Large intestine (tissue), 3 donors: ENCODE measurements around the gene HOXD4. TPM values are rescaled to one million over a fixed set of nuclear protein-coding genes. Genes with fewer than 3 reads are reported as not detected.

ENCODE experiments used
- DNase-seq, 2 donors: peaks; one replicate each; pipeline versions ENCODE4 v3.0.0 to v3.0.0-alpha.2; 2013
- H3K27ac ChIP-seq: one replicate; pipeline ENCODE4 v1.5.1; 2013; ENCODE audit warnings: low read length
- H3K27me3 ChIP-seq: 2 replicates; pipeline ENCODE4 v1.6.1; 2013; ENCODE audit warnings: low read length; ENCODE audit not compliant: control insufficient read depth, insufficient read depth
- H3K36me3 ChIP-seq: 2 replicates; pipeline ENCODE4 v1.6.1; 2013; ENCODE audit warnings: low read length; ENCODE audit not compliant: control insufficient read depth, insufficient read depth
- H3K4me1 ChIP-seq: one replicate; pipeline ENCODE4 v1.6.1; 2013; ENCODE audit warnings: low read length; ENCODE audit not compliant: control insufficient read depth, insufficient read depth
- H3K4me3 ChIP-seq: one replicate; pipeline ENCODE4 v1.5.1; 2013; ENCODE audit warnings: low read length
- H3K9me3 ChIP-seq: one replicate; pipeline ENCODE4 v1.6.1; 2013; ENCODE audit warnings: mild to moderate bottlenecking, low read depth, low read length, moderate library complexity; ENCODE audit not compliant: control insufficient read depth
- WGBS: methylation state at CpG from one replicate; pipeline ENCODE4 v1.1.5; 2013; ENCODE audit warnings: low lambda C conversion rate; ENCODE audit not compliant: insufficient coverage; 5-methylcytosine and 5-hydroxymethylcytosine counted together
- polyA plus RNA-seq: library from polyadenylated mRNA; unstranded; fragments of 120-200 nt; gene quantifications from one replicate; pipeline ENCODE4 v1.2.1, GENCODE V29; 2013

Gene HOXD4
- polyA plus RNA-seq, 1 donor, result 4.9 TPM

DNA sequence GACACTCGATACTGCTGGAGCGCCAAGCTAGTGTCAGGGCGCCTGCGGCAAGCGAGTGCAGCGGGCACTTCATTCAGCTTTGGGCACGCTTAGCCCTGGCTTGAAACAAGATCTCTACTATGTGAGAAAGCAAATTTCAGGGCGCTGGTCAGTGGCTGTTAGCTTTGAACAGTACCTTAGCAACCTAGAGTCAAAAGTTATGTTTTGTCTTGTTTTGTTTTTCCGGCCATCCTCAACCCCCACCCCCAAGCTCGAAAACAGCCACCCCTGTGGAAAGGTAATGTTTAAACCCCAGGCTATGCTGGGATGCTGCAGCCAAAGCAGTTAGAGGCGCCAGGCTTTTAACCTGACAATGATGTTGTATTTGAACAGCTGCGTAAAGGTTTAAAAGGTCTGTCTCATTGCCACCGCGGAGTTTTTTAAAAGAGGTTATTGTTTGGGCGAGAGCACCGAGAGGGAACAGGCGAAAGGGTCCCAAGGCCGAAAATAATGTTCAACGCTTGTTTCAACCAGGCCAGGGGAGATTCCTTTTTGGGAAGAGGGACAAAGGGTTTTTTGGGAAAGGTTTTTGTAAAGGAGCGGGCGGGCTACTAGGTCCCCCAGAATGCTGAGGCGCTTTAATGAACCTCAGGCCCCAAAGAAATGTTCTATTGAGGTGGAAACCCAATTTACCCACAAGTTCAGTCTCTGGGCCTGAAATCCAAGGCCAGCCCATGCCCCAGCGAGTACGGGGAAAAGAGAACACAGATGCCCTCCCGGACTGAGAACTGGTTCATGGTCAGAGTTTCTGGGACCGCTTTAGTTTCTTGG is 37.0 kb upstream of the HOXD4 start:
- H3K36me3 ChIP-seq, result no peaks in the 10 kb centered on the region
- no peak overlapping the region for H3K27ac ChIP-seq
- H3K4me3 ChIP-seq, result no peak overlapping the region
- no CpG with 5 or more reads among the region's 26 CpGs for WGBS
- no peaks in the 10 kb centered on the region for H3K4me1 ChIP-seq
- peaks cover 100% of the 10 kb centered on the region for H3K27me3 ChIP-seq
- no peak for DNase-seq
- H3K9me3 ChIP-seq, result peaks cover 29% of the 10 kb centered on the region

DNA sequence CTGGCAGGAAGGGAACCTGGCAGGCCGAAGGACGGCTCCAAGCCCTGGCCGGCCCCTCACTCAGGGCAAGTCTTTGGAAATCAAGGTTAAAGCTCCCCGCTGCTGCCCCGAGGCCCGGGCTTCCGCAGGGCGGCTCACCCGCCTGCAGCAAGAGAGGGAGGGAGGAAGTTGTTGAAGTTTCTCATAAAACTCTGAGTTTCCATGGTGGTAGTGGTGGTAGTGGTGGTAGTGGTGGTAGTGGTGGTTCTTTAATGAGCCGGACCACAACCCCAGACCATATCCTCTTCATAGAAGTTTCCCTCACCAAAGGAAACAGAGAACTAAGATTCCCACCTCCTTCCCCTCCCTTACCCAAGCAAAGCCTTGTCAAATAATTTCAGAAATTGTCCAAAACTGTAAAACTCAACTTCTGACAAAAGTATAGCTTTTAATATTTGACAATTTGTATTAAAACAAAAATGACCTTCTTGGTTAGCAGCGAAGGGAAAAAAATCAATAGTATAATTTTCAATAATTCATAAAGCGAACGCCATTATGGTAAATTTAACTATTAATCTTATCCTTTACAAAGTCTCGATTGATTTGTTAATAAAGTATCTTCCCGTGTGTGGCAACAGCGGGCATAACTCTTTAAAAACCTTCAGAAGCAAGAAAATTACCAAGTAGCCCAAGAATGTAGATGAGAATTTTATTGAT is 36.3 kb upstream of the HOXD4 start:
- H3K27me3 ChIP-seq, result peaks cover 100% of the 10 kb centered on the region
- no peaks in the 10 kb centered on the region for H3K36me3 ChIP-seq
- WGBS, result 7% methylated on average over 8 of the region's 16 CpGs
- H3K9me3 ChIP-seq, result peaks cover 29% of the 10 kb centered on the region
- no peaks in the 10 kb centered on the region for H3K4me1 ChIP-seq
- DNase-seq, result no peak
- H3K27ac ChIP-seq, result no peak overlapping the region
- no peak overlapping the region for H3K4me3 ChIP-seq

DNA sequence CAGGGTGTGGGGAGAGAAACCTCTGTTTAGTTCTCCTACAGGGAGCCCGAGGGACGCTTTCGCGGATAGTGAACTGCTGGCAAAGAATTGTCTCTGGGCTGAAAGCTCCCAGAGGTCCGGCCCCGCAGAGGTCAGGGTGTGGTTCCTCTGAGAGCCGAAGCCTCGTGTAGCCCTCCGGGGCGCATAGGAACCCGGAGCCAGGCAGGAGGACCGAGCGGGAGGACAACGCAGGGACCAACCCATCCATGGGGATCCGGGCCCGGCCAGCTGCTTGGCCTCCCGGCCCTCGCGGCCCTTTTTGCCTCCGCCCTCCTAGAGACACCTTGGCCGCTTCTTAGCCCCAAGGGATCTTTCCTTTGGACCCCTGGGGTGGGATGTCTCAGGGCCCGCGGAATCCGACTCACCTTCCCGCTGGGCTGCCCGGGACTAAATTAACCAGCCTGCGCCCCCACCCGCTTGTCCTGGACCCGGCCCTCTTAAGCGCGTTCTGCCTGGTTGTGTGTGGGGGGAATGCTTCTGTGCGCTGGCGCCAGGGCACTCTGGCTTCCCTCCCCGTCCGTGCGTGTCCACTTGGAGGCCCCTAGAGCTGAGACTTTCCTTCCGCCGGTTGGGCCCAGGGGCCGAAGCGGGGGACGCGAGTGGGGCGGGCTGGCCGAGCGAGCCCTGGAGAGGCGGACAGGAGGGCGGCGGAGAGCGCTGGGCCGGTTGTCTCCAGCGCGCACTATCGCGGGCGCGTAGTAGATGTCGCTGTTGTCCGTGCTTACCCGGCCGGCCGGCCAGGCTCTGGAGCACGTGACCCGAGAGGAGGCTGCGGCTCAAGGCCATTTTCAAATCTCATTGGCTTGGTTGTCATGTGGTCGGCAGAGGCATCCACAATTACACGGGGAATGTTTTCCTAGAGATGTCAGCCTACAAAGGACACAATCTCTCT is 35.2 kb upstream of the HOXD4 start, which contains the start of gene HOXD10:
TSS of gene HOXD10 (plus strand) at position 896 of the 931 bp plus-strand sequence. CDS start 56 bp downstream, outside the sequence.
- WGBS, result no CpG with 5 or more reads among the region's 66 CpGs
- H3K4me3 ChIP-seq, result no peak within 1 kb of the TSS
- peaks cover 29% of the 10 kb centered on the region for H3K9me3 ChIP-seq
- H3K27me3 ChIP-seq, result peaks cover 100% of the 10 kb centered on the region
- no peaks in the 10 kb centered on the region for H3K4me1 ChIP-seq
- no peak within 1 kb of the TSS for H3K27ac ChIP-seq
- H3K36me3 ChIP-seq, result no peaks in the 10 kb centered on the region
- no peak for DNase-seq

DNA sequence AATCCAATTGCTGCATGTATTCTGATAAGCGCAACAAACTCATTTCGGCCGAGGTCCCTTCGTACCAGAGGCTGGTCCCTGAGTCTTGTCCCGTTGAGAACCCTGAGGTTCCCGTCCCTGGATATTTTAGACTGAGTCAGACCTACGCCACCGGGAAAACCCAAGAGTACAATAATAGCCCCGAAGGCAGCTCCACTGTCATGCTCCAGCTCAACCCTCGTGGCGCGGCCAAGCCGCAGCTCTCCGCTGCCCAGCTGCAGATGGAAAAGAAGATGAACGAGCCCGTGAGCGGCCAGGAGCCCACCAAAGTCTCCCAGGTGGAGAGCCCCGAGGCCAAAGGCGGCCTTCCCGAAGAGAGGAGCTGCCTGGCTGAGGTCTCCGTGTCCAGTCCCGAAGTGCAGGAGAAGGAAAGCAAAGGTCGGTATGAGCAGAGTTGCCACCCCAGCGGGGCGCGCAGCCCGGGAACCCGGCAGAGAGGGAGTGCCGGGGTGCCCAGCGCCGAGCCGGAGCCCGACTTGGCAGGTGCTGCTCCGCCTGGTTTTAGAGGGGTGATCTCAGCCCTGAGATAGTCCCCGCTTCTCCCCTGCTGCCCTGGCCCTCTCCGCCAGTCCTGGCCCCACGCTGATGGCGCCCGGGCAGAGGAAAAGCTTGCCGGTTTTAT is 34.1 kb upstream of the HOXD4 start:
- no peak overlapping the region for H3K27ac ChIP-seq

DNA sequence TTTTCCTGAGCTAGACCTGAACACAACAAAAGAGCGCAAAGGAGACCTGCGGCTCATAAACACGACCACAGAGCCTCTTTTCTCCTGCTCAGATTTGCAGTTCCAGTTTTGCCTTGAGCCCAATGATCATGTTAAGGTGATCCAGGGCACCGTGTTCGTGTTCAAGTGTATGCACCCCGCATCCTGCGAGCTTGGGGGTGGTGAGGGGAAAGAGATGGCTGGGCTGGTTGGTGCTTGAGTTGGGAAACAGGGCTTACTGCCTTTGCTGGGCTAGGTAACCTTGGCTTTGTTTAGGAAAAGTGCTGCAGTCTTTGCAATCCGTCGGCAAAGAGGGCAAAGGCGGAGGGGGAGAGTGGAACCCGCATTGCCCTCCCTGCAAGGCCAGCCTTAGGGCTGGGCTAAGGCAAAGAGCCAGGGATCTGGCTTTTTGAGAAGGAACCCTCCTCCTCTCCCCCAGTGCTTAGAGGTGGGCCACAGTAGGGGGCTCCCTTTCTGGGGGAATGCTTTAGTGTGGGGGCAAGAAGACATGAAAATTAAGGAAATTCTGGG is 33.5 kb upstream of the HOXD4 start:
- H3K4me1 ChIP-seq, result peaks cover 3% of the 10 kb centered on the region
- H3K27ac ChIP-seq, result no peak overlapping the region
- H3K27me3 ChIP-seq, result peaks cover 100% of the 10 kb centered on the region
- H3K4me3 ChIP-seq, result no peak overlapping the region
- WGBS, result no CpG with 5 or more reads among the region's 11 CpGs
- H3K36me3 ChIP-seq, result no peaks in the 10 kb centered on the region
- H3K9me3 ChIP-seq, result peaks cover 29% of the 10 kb centered on the region
- no peak for DNase-seq

More for the DNA sequence above, 34.1 kb upstream of the HOXD4 start:
- DNase-seq, result no peak
- Histone ChIP-seq H3K27me3 (peaks cover 100% of the 10 kb centered on the region), H3K4me3 (no peak overlapping the region), H3K36me3 (no peaks in the 10 kb centered on the region), H3K9me3 (peaks cover 29% of the 10 kb centered on the region), H3K4me1 (no peaks in the 10 kb centered on the region)
- no CpG with 5 or more reads among the region's 40 CpGs for WGBS

DNA sequence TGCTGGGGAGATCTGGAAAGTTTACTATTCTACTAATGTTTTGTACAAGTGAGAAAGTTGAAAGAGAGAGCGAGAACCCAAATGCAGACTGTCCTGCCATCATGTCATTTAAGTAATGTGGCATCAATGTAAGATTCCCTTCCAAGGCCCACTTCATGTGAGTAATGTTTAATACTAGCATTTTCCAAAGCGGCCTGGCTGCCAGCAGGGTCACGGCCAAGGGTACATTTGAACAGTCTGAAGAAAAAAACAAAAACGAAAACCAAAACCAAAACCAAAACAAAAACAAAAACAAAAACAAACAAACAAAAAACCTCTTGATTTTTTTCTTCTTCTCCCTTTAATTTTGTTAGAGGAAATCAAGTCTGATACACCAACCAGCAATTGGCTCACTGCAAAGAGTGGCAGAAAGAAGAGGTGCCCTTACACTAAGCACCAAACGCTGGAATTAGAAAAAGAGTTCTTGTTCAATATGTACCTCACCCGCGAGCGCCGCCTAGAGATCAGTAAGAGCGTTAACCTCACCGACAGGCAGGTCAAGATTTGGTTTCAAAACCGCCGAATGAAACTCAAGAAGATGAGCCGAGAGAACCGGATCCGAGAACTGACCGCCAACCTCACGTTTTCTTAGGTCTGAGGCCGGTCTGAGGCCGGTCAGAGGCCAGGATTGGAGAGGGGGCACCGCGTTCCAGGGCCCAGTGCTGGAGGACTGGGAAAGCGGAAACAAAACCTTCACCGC is 32.6 kb upstream of the HOXD4 start:
- WGBS, result 20% methylated on average over 2 of the region's 24 CpGs
- Histone ChIP-seq H3K4me1 (peaks cover 3% of the 10 kb centered on the region), H3K36me3 (no peaks in the 10 kb centered on the region), H3K4me3 (no peak overlapping the region), H3K27ac (no peak overlapping the region), H3K27me3 (peaks cover 99% of the 10 kb centered on the region), H3K9me3 (peaks cover 32% of the 10 kb centered on the region)
- no peak for DNase-seq

DNA sequence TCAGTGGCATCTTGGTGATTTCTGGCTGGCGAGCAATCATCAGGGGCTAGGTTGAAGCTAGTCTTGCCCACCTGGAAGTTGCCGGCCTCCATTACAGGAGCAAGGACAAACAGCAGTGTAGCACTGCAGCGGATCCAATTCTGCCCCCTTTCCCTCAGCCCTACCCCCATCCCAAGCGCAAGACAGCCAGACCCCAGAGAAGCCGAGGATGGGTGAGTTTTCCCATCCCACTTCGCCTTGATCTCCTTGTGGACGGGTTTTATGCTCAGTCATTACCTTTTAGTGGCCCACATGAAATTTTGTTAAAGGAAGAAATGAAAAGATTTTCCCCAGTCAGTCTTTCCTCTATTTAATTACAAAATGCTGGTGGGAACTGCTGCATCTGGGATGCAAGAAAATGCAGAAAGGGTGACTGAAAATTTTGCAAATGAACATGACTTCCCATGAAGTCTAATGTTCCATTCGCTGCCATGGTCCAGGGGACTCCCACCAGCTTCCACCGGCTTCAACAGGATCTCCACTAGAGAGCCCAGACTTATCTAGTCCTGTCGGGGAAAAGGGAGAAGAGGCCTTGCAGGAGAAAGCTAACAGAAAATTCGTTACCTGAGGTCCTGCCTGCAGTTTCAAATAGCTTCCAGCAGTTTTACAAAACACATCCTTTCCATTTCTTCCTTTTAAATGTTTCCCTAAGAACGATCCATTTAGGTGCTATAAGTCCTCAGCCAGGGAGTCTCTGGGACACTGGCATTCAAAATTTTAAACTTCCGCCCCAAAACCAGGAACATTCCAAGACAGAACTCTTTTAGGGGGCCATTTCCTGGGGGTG is 30.8 kb upstream of the HOXD4 start:
- 0% methylated on average over 1 of the region's 13 CpGs for WGBS
- no peak overlapping the region for H3K4me3 ChIP-seq
- H3K27ac ChIP-seq, result no peak overlapping the region
- no peaks in the 10 kb centered on the region for H3K36me3 ChIP-seq
- DNase-seq, result no peak
- H3K4me1 ChIP-seq, result peaks cover 3% of the 10 kb centered on the region
- peaks cover 99% of the 10 kb centered on the region for H3K27me3 ChIP-seq
- peaks cover 33% of the 10 kb centered on the region for H3K9me3 ChIP-seq

DNA sequence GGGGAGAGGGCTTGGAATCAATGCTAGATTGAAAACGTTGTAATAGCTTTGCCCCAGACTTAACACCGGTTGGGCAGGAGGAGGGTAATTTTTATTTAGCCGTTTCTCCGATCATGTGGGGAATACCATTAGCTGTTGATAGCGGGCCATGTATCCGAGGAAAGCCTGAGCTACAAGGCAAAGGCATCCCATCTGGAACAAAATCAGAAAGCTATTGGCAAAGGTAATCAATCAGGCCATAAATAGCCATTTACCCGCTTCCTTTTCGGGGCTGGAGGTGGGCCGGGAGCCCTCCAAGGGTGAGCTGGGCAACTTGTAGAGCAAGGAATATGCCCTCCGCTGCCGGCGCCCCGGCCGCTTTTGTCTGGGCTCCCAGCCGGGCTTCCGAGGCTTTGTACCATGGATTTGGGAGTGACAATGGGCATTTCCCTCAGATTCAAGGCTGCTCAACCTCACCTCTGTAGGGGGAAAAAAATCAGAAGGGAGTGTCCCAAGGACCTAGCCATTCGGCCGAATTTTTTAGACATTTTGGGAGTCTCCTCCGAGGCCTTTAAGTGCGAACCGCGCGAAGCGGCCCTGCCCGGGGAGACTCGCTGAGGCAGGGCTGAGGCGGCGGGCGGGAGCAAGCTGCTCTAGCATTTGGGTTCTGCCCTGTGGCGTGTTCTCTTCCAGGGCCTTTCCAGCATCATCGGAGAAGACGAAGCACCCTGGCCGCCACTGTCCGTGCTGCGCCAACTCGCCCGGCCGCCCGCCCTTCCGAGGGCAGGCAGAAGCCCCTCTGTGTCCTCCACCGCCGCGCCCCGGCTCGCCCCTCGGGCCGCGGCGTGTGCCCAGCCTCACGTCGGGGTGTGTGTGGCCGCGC is 29.9 kb upstream of the HOXD4 start:
- DNase-seq, result no peak
- 0% methylated on average over 4 of the region's 53 CpGs for WGBS
- Histone ChIP-seq H3K27ac (no peak overlapping the region), H3K4me3 (no peak overlapping the region), H3K36me3 (no peaks in the 10 kb centered on the region), H3K27me3 (peaks cover 98% of the 10 kb centered on the region), H3K9me3 (peaks cover 26% of the 10 kb centered on the region), H3K4me1 (peaks cover 3% of the 10 kb centered on the region)
